ENCODE data around the gene ANO6.

ANO6 gene

GRCh38 chr12:45469902-45470301, 254.0 kb downstream of the ANO6 start:
- no peak for DNase-seq

GRCh38 chr12:45473636-45474035, 257.7 kb downstream of the ANO6 start:
- no peak for DNase-seq

GRCh38 chr12:45475594-45475993, 259.7 kb downstream of the ANO6 start:
- DNase-seq, result no peak

GRCh38 chr12:45477526-45477925, 261.6 kb downstream of the ANO6 start:
- no peak for DNase-seq

DNA sequence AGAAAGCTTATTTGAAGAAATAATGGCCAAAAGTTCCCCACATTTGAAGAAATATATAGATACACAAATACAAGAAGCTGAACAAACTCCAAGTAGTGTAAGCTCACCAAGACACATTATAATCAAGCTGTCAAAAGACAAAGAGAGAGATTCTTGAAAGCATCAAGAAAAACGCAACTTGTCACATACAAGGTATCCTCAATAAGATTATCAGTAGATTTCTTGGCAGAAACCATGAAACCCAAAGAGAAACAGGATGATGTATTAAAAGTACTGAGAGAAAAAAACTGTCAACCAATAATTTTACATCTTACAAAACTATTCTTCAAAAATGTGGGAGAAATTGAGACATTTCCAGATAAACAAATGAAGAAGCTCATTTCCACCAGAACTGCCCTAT, 263.0 kb downstream of the ANO6 start:
- no peak for DNase-seq

- DNase-seq, result no peak
Measured at GRCh38 chr12:45481746-45482145, 265.9 kb downstream of the ANO6 start.

DNA sequence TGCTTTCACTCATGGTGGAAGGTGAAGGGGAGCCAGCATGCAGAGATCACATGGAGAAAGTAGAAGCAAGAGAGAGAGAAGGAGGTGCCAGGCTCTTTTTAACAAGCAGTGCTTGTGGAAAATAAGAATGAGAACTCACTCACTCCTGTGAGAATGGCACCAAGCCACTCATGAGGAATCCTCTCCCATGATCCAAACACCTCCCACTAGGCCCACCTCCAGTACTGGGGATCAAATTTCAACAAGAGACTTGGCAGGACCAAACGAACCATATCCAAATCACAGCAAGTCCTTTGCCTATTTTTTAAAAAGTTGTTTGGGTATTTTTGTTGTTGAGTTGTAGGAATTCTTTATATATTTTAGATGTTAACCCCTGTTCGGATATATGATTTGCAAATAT, 267.7 kb downstream of the ANO6 start:
- DNase-seq, result no peak
